ENCODE results near the gene CAMSAP2. TPM values are rescaled to one million over a fixed set of nuclear protein-coding genes. Genes with fewer than 3 reads are reported as not detected.

The CAMSAP2 gene
- total and polyA plus RNA-seq, 2 of the 8 experiments (the other 6 are each of a cell fraction or from before 2014, with no cell fraction given), result 4.2 to 27.6 TPM

GRCh38 chr1:200776949-200777348 lies 38.3 kb downstream of the CAMSAP2 start:
- ChIA-PET POLR2A (ENCODE audit: partially characterized antibody) (interaction anchor here (0.8 to 1.4 kb wide), 2 partner anchors 18 to 124 kb away, joined by 3 read pairs; no protein-coding TSS in a partner anchor), CTCF (ENCODE audit: partially characterized antibody) (no interaction called here)
- Histone ChIP-seq H4K8ac (ENCODE audit: extremely low read depth, insufficient read depth, low read length) (no peak overlapping the region), H4K91ac (replicated peaks; ENCODE audit: insufficient read length, low read length) (no peak overlapping the region), H2BK15ac (ENCODE audit: low read length) (no peak overlapping the region), H3K18ac (ENCODE audit: extremely low read depth, low read length) (no peak overlapping the region), H3K79me2 (ENCODE audit: control insufficient read depth in 1 of 2, insufficient read depth in 2 of 2, low read length in 2 of 2) (peaks cover 0 to 6% of the 10 kb centered on the region in 2 experiments; a peak in 2 of 4 replicates), H3K27me3 (replicated peaks in 1 of 4; ENCODE audit: control insufficient read depth in 3 of 4, extremely low read depth in 1 of 4, insufficient read depth in 3 of 4, low read length in 3 of 4) (no peaks in the 10 kb centered on the region), H3K9me3 (ENCODE audit: insufficient read depth in 2 of 2, low read depth in 1 of 2, low read length in 1 of 2) (no peaks in the 10 kb centered on the region), H3K27ac (ENCODE audit: low read depth, low read length) (no peak overlapping the region), H2BK20ac (ENCODE audit: low read length) (no peak overlapping the region), H2BK5ac (ENCODE audit: low read depth, low read length) (no peak overlapping the region), H2AK5ac (ENCODE audit: low read depth, low read length) (no peak overlapping the region), H2BK12ac (ENCODE audit: low read depth, low read length) (no peak overlapping the region), H4K20me1 (replicated peaks in 1 of 2; ENCODE audit: control insufficient read depth in 1 of 2, insufficient read depth in 2 of 2, low read length in 2 of 2) (no peaks in the 10 kb centered on the region), H3K4me3 (ENCODE audit: extremely low read depth in 1 of 4, insufficient read depth in 2 of 4, low read depth in 3 of 4, low read length in 4 of 4) (no peak overlapping the region), H3K4ac (replicated peaks; ENCODE audit: insufficient read length, low read depth, low read length) (no peak overlapping the region), H3K9ac (replicated peaks in 1 of 4; ENCODE audit: extremely low read depth in 1 of 4, low read depth in 3 of 4, low read length in 3 of 4) (no peak overlapping the region), H3K4me2 (ENCODE audit: insufficient read depth in 1 of 2, low read depth in 2 of 2, low read length in 2 of 2) (no peak overlapping the region), H3K36me3 (ENCODE audit: control insufficient read depth in 2 of 4, insufficient read depth in 4 of 4, low read length in 3 of 4) (peaks cover 0 to 3% (median 0%) of the 10 kb centered on the region in 4 experiments; a peak in 2 of 8 replicates), H3K14ac (ENCODE audit: insufficient read length) (no peak overlapping the region), H3K79me1 (ENCODE audit: low read depth, low read length) (no peaks in the 10 kb centered on the region; the same call in 1 of the 2 replicates), H3K23ac (ENCODE audit: insufficient read length) (no peak overlapping the region), H3K4me1 (replicated peaks in 1 of 4; ENCODE audit: control insufficient read depth in 3 of 4, insufficient read depth in 4 of 4, low read length in 3 of 4) (peaks cover 0 to 6% (median 1%) of the 10 kb centered on the region in 4 experiments; a peak in 3 of 7 replicates), H4K5ac (ENCODE audit: insufficient read length, low read depth, low read length) (no peak overlapping the region), H2BK120ac (replicated peaks; ENCODE audit: low read depth, low read length) (no peak overlapping the region), H2AFZ (ENCODE audit: low read length) (no peak overlapping the region), H3K23me2 (ENCODE audit: low read depth, low read length) (no peaks in the 10 kb centered on the region), H3K56ac (replicated peaks; ENCODE audit: insufficient read length, low read depth, low read length) (no peak overlapping the region)
- TF ChIP-seq CREB1 (IDR thresholded peaks at IDR 0.05) (no peak), BACH1 (IDR thresholded peaks at IDR 0.05; ENCODE audit: low read length) (no peak), ATF2 (IDR thresholded peaks at IDR 0.05; ENCODE audit: low read length) (no peak), EZH2 (IDR thresholded peaks at IDR 0.05; ENCODE audit: low read depth, low read length, severe bottlenecking) (no peak), SP4 (IDR thresholded peaks at IDR 0.05; ENCODE audit: low read length) (no peak), YY1 (IDR thresholded peaks at IDR 0.05; ENCODE audit: low read depth, low read length) (no peak), TEAD4 (IDR thresholded peaks at IDR 0.05; ENCODE audit: low read depth, low read length) (no peak)
- no peak for FAIRE-seq
- no peak for DNase-seq (ENCODE audit: low read depth in 1 of 2, low spot score in 2 of 2)
